Activated CD4-positive, alpha-beta T cell treated with anti-CD3 and anti-CD28 coated beads, Interleukin-2, amount 50 U/mL, for 1 hour (primary cell): ENCODE data around the gene ADCYAP1.
"Not testable (repeated sequence)": the region's sequence is repeated elsewhere in the genome, so short reads cannot be mapped to it uniquely, and the experiment has no call there.

ENCODE experiments used
- DNase-seq: peaks from one replicate; pipeline ENCODE4 v3.0.0-alpha.2; 2020

The ADCYAP1 gene

GRCh38 chr18:904218-905090, at the start of gene ADCYAP1:
ADCYAP1 (plus strand) TSS chr18:904871; CDS start chr18:905387, 516 bp downstream.
- DNase-seq, result no peak

- DNase-seq, result no peak
These were observed 46.7 kb upstream of the ADCYAP1 start for GRCh38 chr18:857986-858385.

DNA sequence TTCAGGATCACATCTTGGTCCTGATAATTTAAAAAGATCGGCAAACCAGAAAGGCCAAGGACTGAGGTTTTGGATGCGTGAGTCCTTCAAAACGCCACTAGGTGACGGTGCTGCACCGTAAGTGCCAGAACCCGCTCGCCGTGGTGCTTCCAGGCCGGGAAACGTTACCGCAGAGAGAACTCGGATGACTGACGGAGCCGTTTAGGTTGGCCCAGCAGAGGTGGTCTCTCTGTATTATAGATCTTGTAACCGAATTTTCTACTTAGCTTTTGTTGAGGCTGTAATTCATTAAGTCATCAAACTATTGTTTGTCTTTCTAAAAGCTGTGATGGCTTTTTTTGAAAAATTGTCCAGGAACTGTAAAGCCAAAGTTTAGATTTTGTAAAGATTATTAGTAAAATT, 39.8 kb upstream of the ADCYAP1 start:
- DNase-seq, result peak; percentile 49

GRCh38 chr18:867257-867656, 37.4 kb upstream of the ADCYAP1 start:
- no peak for DNase-seq

DNA sequence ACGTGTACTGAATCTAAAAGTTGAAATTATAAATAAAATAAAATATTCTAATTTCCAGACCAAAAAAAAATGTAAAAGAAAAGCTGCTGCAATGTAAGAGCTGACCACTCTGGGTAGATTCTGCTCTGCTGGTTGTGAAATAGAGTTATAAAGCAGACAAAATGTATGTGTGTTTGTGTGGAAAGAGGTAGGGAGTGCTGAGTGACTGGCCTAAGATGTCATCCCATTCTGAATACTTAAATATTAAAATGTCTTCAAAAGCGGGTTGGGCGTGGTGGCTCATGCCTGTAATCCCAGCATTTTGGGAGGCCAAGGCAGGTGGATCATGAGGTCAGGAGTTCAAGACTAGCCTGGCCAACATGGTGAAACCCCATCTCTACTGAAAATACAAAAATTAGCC, 31.2 kb upstream of the ADCYAP1 start:
- DNase-seq, result not testable (repeated sequence)

DNA sequence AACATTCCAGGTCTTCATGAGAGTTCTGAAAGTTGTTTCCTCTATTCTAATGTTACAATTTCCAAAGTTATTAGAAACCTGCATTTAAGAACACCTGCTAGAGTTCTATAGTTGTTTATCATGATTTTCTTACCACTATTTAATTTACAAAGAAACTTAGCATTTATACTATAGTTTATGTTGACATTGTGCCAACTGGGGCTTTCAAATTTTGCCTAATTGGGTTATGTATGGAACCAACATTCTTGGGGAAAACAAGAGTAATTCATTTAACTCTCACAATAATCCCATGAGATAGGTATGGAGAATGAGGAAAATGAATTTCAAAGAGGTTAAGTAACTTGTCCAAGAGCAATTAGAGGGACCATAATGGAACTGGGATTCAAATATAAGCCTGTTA, 28.8 kb upstream of the ADCYAP1 start:
- DNase-seq, result no peak

DNA sequence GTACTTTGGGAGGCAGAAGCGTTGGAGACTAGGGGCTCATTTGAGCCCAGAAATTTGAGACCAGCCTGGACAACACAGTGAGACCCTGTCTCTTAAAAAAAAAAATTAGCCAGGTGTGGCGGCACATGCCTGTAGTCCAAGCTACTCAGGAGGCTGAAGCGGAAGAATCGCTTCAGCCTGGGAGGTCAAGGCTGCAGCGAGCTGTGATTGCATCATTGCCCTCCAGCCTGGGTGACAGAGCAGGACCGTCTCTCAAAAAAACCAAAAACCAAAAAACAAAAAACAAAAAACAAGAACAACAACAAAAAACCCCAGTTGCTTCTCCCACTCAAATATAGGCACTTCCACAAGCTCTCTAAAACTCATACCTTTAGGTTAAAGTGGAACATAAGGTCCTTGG, 27.4 kb upstream of the ADCYAP1 start:
- DNase-seq, result no peak

DNA sequence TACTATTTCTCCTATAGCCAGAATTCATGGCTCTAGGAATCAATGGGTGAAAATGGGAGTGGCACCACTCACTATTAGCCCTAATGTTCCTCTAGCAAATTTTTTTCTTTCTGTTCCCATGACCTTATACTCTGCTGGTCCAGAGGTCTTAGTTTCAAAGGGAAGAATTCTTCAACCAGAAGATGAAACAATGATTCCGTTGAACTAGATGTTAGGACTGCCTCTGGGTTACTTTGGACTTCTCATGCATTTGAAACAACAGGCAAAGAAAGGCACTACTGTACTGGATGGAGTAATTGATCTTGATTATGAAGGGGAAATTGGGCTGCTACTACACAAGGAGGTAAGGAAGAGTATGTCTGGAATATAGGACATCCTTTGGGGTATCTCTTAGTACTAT, 18.6 kb upstream of the ADCYAP1 start:
- no peak for DNase-seq

DNA sequence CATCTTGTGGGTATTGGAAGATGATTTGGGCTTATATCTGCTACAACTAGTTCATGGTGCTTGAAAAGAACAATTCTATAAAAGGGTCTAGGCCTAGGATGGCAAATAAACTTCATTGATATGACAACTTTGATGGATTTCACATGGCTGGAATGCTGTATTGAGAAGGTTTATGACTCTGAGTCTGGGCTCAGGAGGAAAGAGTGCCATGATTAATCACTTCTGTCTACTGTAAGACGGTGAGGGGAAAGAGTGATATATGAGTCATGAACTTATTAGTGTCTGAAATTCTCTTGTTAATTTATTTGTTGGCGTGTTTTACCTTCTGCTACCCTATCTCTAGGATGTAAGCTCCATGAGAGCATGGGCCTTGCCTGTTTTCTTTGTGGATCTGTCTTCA, 17.0 kb upstream of the ADCYAP1 start:
- DNase-seq, result no peak

DNA sequence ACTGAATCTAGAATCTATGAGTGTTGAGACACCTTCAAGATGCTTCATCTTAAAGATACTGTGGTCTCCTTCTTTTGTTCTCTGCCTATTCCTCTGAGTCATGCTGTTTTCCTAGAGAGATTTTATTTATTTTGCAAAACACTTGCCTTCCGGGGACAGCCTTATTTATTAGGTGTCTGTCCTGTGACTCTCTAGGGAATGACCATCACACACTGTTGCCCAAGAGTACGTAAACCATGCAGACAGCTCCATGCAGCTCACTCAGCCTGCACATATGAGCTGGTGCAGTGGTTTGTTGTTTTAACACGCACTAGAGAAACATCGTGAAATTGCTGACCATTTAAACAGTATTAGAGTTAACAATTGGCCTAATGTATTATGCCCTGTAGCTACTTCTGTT, 12.4 kb upstream of the ADCYAP1 start:
- no peak for DNase-seq

DNA sequence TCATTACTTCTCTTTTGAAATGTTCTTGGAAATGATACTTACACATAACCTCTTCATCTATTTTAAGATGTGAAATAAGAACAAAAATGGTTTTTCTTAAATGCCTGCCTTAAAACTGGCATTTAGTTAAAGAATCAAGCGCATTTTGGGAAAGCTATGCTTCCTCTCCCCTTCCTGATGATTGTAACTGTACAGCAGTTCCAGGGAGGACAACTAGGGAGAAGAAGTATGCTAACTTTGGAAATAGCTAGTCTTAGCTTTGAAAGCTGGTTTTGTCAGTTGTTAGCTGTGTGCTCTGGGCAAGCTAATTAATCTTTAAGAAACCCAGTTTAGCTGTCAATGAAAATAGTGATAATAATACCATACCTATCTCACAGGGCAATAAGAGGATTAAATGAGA, 8.4 kb upstream of the ADCYAP1 start:
- DNase-seq, result no peak

DNA sequence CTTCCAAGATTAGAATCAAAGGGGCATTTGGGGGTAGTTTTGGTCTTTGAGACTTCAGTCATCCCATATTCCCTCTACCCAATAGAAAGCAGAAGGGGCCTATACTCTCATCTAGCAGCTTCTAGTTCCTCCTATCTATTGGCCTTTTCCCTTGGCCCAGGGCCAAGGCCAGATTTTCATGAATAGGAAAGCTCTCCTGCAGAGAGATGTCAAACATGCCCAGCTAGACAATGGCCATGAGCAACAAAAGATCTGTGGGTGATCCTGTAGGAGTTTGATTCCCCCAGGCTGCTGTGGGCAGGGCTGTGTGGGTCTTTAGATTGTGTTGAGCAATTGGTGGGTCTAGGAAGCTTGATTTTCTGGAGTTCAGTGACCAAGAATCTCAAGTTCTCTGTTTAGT, 2.9 kb upstream of the ADCYAP1 start:
- no peak for DNase-seq

DNA sequence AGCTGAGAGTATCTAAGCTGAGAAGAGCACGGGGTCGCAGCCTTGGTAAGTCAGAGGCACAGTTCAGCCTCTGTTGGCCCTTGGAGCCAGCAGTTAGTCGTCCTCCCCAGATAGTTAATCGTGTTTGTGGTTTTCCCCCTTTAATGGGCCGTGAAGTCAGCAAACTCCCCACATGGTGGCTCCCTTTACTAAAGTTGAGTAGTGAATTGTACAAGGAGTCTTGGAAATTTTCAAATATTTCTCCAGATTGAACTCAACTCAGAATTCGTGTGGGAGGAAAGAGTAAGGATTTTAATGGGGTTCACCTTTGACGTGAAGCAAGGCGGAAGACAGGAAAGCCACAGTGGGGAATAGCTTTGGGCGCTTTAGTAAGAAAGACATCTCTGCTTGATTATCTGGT, 2.4 kb upstream of the ADCYAP1 start:
- no peak for DNase-seq

GRCh38 chr18:903701-904100, 970 bp upstream of the ADCYAP1 start:
- peak; percentile 28 for DNase-seq

DNA sequence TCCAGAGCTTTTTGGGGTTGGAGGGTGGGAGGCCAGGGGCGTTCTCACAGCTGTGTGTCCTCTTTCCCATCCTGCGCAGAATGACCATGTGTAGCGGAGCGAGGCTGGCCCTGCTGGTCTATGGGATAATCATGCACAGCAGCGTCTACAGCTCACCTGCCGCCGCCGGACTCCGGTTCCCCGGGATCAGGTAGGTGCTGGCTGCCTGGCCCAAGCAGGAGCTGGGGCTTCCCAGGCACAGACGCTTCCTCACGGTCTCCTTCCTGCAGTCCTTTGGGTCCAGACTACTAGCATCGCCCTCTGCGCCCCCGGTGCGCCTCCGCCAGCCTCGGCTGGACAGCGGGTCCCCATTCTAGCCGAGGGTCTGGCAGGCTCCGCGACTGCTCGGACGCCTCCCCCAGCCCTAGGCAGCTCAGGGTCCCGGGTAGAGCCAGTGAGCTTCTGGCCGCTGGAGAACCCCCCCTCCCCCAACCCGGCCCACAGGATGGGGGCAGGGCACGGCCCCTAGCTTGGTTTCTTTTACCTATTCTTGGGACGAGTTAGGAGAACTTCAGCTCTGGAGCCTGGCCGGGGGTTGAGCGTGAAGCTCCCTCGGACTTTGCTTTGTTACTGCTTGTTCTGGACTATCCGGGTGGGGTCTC, 756 bp downstream of the ADCYAP1 start:
- DNase-seq, result no peak

- DNase-seq, result no peak
These were observed 1.3 kb downstream of the ADCYAP1 start for GRCh38 chr18:905948-906415.

- no peak for DNase-seq
These were observed 1.9 kb downstream of the ADCYAP1 start for GRCh38 chr18:906416-907114.

DNA sequence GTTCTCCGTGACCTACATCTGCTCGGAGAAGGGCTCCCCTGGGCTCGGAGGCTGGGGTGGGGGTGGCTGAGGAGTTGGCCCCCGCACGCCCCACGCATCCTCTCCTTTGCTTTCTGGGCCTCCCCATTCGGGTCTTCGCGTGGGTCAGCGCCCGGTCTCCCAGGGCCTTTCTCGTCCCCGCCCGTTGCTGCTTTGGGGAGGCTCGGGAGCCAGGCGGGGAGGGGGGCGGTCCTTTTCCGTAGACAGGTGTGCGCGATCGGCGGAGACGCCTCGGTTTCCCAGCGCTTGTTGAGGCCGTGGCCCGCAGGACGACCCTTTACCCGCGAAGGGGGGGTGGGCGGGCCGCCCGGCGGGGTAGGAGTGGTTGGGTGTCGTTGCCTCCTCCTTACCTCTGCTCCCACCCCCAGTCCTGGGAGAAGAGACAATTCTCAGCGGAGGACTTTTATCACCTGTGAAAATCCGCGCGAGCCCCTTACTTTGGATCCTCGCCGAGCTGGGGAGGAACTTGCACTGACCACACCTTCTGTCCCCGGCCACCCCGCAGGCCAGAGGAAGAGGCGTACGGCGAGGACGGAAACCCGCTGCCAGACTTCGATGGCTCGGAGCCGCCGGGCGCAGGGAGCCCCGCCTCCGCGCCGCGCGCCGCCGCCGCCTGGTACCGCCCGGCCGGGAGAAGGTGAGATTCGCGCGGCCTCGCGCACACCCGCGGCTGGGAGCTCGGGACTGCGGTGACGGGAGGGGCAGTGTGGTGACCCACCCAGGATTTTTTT, 2.6 kb downstream of the ADCYAP1 start:
- no peak for DNase-seq

- DNase-seq, result no peak
These were observed 3.5 kb downstream of the ADCYAP1 start for GRCh38 chr18:907885-908757.

GRCh38 chr18:908758-909724, 4.4 kb downstream of the ADCYAP1 start:
- no peak for DNase-seq

DNA sequence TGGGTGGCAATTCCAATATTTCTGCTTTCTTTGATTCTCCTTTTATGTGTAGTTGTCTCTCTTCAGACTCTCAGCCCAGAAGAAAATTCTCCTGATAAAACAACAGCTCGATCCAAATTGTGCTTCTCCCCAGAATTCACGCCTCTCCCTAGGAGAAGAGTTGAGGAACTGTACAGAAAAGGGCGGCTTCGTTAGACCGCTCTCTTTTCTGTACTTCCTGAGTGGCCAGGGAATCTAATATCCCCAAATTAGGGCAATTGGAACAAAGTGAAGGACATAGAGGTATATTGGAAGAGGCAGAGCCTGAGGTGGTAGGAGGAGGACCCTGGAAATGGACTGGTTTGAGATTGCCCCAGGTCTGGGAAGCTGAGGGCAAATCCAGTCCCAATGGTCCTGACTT, 5.6 kb downstream of the ADCYAP1 start:
- DNase-seq, result no peak
